Muscle of back (tissue), 11 donors: ENCODE results near the gene FAT2. TPM values are rescaled to one million over a fixed set of nuclear protein-coding genes. Genes with fewer than 3 reads are reported as not detected.

Experiments used
- DNase-seq, 3 donors: peaks; one replicate each; pipeline versions ENCODE4 v3.0.0 to v3.0.0-alpha.2; 2013
- polyA plus RNA-seq, 10 donors: library from polyadenylated mRNA; unstranded; fragments of 120-200 nt; gene quantifications; one replicate each; pipeline ENCODE4 v1.2.1, GENCODE V29; 2013; ENCODE audit not compliant: insufficient read length in 10 of 10

The FAT2 gene
- polyA plus RNA-seq, 10 donors = 0.29 to 6.6 (median 0.58) TPM

- no peak for DNase-seq
Measured at GRCh38 chr5:151555760-151556576, 35.2 kb downstream of the FAT2 start.

- no peak for DNase-seq
Measured at GRCh38 chr5:151553695-151554094, 37.4 kb downstream of the FAT2 start.

- DNase-seq = no peak
Measured at GRCh38 chr5:151553130-151553670, 37.9 kb downstream of the FAT2 start.

- no peak for DNase-seq
Measured at GRCh38 chr5:151551985-151552384, 39.1 kb downstream of the FAT2 start.

- no peak for DNase-seq
Measured at GRCh38 chr5:151550146-151550545, 41.0 kb downstream of the FAT2 start.

GRCh38 chr5:151549713-151550112 is 41.4 kb downstream of the FAT2 start:
- no peak for DNase-seq

GRCh38 chr5:151547364-151547763 is 43.8 kb downstream of the FAT2 start:
- DNase-seq = no peak

- DNase-seq = no peak
Measured at GRCh38 chr5:151541571-151541970, 49.6 kb downstream of the FAT2 start.

Other genes starting within 250 kb of the FAT2 start
- gene SLC36A2, start 243.8 kb downstream of the FAT2 start, polyA plus RNA-seq = 1 to 10 TPM in 1 of 10 donors, under 1 TPM in 7, not detected in 2; 0.04 to 1.1 (median 0.15) TPM
- 10 to 100 TPM in 9 of 10 donors, 1 to 10 TPM in 1; 9.1 to 25.2 (median 17.7) TPM for gene SLC36A1, start 143.7 kb downstream of the FAT2 start, polyA plus RNA-seq
- gene SPARC, start 95.6 kb upstream of the FAT2 start, polyA plus RNA-seq = 1,000 to 10,000 TPM; 4,023 to 6,316 (median 5,074) TPM
- 10 to 100 TPM; 36.5 to 70.7 (median 50.3) TPM for gene ATOX1, start 167.3 kb upstream of the FAT2 start, polyA plus RNA-seq
- 100 to 1,000 TPM in 7 of 10 donors, 10 to 100 TPM in 3; 79.0 to 129 (median 105) TPM for gene G3BP1, start 180.6 kb upstream of the FAT2 start, polyA plus RNA-seq